WTC11 (cell line): Measurements from ENCODE around the gene C17orf50.

Experiments
- ATF1 ChIP-seq: sonication (generic); formaldehyde crosslinking; IDR thresholded peaks from 2 replicates; pipeline ENCODE4 v1.8.1; 2023; ENCODE audit warnings: mild to moderate bottlenecking, moderate library complexity, missing genetic modification reagents
- HMGXB4 ChIP-seq: sonication (generic); formaldehyde crosslinking; IDR thresholded peaks from 2 replicates; pipeline ENCODE4 v1.8.1; 2023; ENCODE audit warnings: mild to moderate bottlenecking, moderate library complexity, missing genetic modification reagents
- IRF2 ChIP-seq: sonication (generic); formaldehyde crosslinking; IDR thresholded peaks from 2 replicates; pipeline ENCODE4 v1.8.0; 2022; ENCODE audit warnings: low read depth, missing genetic modification reagents, borderline replicate concordance
- MYBL2 ChIP-seq: sonication (generic); formaldehyde crosslinking; IDR thresholded peaks from 2 replicates; pipeline ENCODE4 v1.8.1; 2023; ENCODE audit warnings: mild to moderate bottlenecking, moderate library complexity, missing genetic modification reagents
- SP1 ChIP-seq: sonication (generic); formaldehyde crosslinking; conservative IDR thresholded peaks from 2 replicates; pipeline ENCODE4 v1.8.1; 2022; ENCODE audit warnings: missing genetic modification reagents
- ZNF138 ChIP-seq: sonication (generic); formaldehyde crosslinking; conservative IDR thresholded peaks from 2 replicates; pipeline ENCODE4 v1.8.1; 2022; ENCODE audit warnings: mild to moderate bottlenecking, moderate library complexity, missing genetic modification reagents
- TF ChIP-seq, protein P1 (sequence below): fragments of 200-600 bp; IDR thresholded peaks from 2 replicates; pipeline ENCODE4 v1.8.0; 2022; ENCODE audit warnings: antibody characterized with exemption
- TF ChIP-seq, protein P2 (sequence below): sonication (generic); formaldehyde crosslinking; IDR thresholded peaks from 2 replicates; pipeline ENCODE4 v1.8.1; 2023; ENCODE audit warnings: mild to moderate bottlenecking, missing genetic modification reagents, moderate library complexity
- TF ChIP-seq, protein P3 (sequence below): sonication (generic); formaldehyde crosslinking; IDR thresholded peaks from 2 replicates; pipeline ENCODE4 v1.8.0; 2022; ENCODE audit warnings: mild to moderate bottlenecking, missing genetic modification reagents
- TF ChIP-seq, protein P4 (sequence below): sonication (generic); formaldehyde crosslinking; conservative IDR thresholded peaks from 2 replicates; pipeline ENCODE4 v1.8.1; 2023; ENCODE audit warnings: mild to moderate bottlenecking, low read depth, missing genetic modification reagents, moderate library complexity
- TF ChIP-seq, protein P5 (sequence below): fragments of 250-450 bp; sonication (Bioruptor Pico); IDR thresholded peaks from 2 replicates; pipeline ENCODE4 v2.1.2; 2022; ENCODE audit warnings: mild to moderate bottlenecking, moderate library complexity

DNA sequence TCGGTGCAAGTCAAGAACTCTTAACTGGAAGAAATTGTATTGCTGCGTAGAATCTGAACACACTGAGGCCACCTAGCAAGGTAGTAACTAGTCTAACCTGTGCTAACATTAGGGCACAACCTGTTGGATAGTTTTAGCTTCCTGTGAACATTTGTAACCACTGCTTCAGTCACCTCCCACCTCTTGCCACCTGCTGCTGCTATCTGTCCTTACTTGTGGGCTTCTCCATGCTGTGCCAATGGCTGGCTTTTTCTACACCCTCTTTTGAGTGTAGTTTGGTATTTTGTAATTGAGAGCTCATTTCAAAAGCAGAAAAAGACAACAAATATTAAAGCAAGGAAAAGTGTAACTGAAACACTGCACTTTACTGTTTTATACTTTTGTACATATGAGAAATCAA, 37.0 kb upstream of the C17orf50 start:
- TF ChIP-seq ATF1 = no peak
- TF ChIP-seq SP1 (CRISPR knock-in tag) = no peak
- TF ChIP-seq, protein P1, sequence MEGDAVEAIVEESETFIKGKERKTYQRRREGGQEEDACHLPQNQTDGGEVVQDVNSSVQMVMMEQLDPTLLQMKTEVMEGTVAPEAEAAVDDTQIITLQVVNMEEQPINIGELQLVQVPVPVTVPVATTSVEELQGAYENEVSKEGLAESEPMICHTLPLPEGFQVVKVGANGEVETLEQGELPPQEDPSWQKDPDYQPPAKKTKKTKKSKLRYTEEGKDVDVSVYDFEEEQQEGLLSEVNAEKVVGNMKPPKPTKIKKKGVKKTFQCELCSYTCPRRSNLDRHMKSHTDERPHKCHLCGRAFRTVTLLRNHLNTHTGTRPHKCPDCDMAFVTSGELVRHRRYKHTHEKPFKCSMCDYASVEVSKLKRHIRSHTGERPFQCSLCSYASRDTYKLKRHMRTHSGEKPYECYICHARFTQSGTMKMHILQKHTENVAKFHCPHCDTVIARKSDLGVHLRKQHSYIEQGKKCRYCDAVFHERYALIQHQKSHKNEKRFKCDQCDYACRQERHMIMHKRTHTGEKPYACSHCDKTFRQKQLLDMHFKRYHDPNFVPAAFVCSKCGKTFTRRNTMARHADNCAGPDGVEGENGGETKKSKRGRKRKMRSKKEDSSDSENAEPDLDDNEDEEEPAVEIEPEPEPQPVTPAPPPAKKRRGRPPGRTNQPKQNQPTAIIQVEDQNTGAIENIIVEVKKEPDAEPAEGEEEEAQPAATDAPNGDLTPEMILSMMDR = no peak
- TF ChIP-seq MYBL2 = no peak
- TF ChIP-seq, protein P2, sequence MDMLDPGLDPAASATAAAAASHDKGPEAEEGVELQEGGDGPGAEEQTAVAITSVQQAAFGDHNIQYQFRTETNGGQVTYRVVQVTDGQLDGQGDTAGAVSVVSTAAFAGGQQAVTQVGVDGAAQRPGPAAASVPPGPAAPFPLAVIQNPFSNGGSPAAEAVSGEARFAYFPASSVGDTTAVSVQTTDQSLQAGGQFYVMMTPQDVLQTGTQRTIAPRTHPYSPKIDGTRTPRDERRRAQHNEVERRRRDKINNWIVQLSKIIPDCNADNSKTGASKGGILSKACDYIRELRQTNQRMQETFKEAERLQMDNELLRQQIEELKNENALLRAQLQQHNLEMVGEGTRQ (CRISPR knock-in tag) = no peak
- TF ChIP-seq ZNF138 = no peak
- TF ChIP-seq, protein P3, sequence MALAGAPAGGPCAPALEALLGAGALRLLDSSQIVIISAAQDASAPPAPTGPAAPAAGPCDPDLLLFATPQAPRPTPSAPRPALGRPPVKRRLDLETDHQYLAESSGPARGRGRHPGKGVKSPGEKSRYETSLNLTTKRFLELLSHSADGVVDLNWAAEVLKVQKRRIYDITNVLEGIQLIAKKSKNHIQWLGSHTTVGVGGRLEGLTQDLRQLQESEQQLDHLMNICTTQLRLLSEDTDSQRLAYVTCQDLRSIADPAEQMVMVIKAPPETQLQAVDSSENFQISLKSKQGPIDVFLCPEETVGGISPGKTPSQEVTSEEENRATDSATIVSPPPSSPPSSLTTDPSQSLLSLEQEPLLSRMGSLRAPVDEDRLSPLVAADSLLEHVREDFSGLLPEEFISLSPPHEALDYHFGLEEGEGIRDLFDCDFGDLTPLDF (CRISPR knock-in tag) = no peak
- TF ChIP-seq, protein P4, sequence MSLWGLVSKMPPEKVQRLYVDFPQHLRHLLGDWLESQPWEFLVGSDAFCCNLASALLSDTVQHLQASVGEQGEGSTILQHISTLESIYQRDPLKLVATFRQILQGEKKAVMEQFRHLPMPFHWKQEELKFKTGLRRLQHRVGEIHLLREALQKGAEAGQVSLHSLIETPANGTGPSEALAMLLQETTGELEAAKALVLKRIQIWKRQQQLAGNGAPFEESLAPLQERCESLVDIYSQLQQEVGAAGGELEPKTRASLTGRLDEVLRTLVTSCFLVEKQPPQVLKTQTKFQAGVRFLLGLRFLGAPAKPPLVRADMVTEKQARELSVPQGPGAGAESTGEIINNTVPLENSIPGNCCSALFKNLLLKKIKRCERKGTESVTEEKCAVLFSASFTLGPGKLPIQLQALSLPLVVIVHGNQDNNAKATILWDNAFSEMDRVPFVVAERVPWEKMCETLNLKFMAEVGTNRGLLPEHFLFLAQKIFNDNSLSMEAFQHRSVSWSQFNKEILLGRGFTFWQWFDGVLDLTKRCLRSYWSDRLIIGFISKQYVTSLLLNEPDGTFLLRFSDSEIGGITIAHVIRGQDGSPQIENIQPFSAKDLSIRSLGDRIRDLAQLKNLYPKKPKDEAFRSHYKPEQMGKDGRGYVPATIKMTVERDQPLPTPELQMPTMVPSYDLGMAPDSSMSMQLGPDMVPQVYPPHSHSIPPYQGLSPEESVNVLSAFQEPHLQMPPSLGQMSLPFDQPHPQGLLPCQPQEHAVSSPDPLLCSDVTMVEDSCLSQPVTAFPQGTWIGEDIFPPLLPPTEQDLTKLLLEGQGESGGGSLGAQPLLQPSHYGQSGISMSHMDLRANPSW = no peak
- no peak for TF ChIP-seq IRF2 (CRISPR knock-in tag)
- TF ChIP-seq, protein P5, sequence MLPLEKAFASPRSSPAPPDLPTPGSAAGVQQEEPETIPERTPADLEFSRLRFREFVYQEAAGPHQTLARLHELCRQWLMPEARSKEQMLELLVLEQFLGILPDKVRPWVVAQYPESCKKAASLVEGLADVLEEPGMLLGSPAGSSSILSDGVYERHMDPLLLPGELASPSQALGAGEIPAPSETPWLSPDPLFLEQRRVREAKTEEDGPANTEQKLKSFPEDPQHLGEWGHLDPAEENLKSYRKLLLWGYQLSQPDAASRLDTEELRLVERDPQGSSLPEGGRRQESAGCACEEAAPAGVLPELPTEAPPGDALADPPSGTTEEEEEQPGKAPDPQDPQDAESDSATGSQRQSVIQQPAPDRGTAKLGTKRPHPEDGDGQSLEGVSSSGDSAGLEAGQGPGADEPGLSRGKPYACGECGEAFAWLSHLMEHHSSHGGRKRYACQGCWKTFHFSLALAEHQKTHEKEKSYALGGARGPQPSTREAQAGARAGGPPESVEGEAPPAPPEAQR (CRISPR knock-in tag) = no peak
- no peak for TF ChIP-seq HMGXB4 (CRISPR knock-in tag)
